ENCODE results near the gene GOLGA8B. TPM values are rescaled to one million over a fixed set of nuclear protein-coding genes. Genes with fewer than 3 reads are reported as not detected.
"Not testable (repeated sequence)": the region's sequence is repeated elsewhere in the genome, so short reads cannot be mapped to it uniquely, and the experiment has no call there.

The GOLGA8B gene
- total RNA-seq, 6 donors from 2014 or later: 29.8 to 788 (median 115) TPM

DNA sequence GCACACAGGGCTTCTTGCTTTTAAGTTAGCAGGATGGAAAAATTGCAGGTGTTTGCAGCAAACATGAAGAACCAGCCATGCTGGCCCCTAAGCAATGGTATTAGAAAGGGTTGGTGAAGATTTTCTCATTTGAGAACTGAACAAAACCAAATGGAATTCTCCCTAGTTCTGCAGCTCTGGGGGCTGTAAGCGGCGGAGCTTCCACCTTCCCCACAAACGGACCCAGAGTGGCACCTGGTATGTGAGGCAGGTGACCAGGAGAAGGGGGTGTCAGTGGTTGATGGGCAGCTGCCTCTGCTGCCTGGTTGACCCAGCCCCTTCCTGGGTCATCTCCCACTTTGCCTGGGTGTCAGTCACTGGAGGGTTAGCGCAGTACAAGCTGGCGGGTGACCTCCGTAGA lies 22.6 kb downstream of the GOLGA8B start:
- not testable (repeated sequence) for H3K27ac ChIP-seq; DNase-seq; H3K4me3 ChIP-seq; H3K9me3 ChIP-seq; H3K36me3 ChIP-seq; H3K27me3 ChIP-seq; ATAC-seq (ENCODE audit: low FRiP score in 2 of 2); H3K4me1 ChIP-seq
- WGBS, 2 donors: no CpG with 5 or more reads among the region's 6 CpGs

DNA sequence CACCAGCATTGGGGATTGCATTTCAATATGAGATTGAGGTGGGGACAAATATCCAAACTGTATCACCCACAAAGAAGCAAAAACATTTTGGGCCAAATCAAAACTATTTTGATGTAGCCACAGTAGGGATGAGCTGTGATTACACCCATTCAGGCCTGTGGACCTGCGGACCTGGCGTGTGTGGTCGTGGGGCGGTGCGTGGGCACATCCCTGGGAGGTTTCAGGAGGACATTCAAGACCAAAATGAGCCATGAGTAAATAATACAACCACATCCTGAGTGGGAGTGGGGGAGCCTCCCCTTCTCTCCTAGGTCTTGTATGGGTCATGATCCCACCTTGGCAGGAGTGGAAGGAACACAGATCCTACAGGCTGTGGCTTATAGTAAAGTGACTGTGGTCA lies 23.7 kb downstream of the GOLGA8B start:
- H3K4me1 ChIP-seq; H3K4me3 ChIP-seq; H3K27ac ChIP-seq; H3K9me3 ChIP-seq; H3K36me3 ChIP-seq; ATAC-seq (ENCODE audit: low FRiP score in 2 of 2); H3K27me3 ChIP-seq: not testable (repeated sequence)
- peak in 1 of 2 donors; percentile 42 for DNase-seq
- WGBS, 2 donors: 91 to 100% methylated on average over 5 of the region's 5 CpGs

DNA sequence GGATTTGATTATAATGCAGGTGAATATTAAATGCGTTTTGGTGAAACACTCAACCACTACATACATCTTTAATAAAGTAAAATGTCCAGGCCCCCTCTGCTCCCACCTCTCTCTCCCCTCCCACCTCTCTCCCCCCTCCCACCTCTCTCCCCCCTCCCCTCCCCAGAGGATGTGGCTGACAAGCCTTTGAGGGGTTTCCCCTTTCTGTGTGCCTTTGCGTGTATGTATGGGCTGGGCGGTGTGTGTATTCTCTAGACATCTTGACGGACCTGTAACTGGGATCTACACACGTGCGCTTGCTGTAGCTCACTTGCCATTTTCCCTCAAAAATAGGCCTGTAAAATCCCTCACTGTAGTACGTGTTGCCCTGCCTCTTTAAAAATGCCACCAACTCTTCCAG lies 28.3 kb downstream of the GOLGA8B start:
- ATAC-seq (ENCODE audit: low FRiP score in 2 of 2); DNase-seq; H3K9me3 ChIP-seq; H3K36me3 ChIP-seq; H3K27me3 ChIP-seq; H3K4me3 ChIP-seq; H3K27ac ChIP-seq; H3K4me1 ChIP-seq: not testable (repeated sequence)
- WGBS, 2 donors: no CpG with 5 or more reads among the region's 7 CpGs

DNA sequence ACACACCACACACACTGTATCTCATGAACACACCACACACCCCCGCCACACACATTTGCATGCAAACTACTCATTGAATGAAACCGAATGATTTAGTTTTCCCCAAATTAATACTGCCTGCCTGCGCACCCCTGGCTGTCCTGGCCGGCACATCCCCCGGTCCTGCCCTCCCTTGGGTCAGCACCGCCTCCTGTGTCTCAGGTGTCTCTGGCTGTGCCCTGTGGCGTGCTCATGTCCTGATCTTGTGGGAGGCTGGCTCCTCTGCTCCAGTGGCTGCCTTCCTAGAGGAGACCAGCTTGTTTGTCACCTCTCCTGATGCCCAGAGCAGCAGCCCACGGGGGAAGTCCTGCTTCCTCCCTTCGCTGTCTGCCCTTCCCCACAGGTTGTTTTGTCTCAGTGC lies 28.7 kb downstream of the GOLGA8B start:
- H3K27me3 ChIP-seq; H3K36me3 ChIP-seq; H3K27ac ChIP-seq; H3K4me3 ChIP-seq; DNase-seq; ATAC-seq (ENCODE audit: low FRiP score in 2 of 2); H3K9me3 ChIP-seq; H3K4me1 ChIP-seq: not testable (repeated sequence)
- no CpG with 5 or more reads among the region's 9 CpGs for WGBS, 2 donors

DNA sequence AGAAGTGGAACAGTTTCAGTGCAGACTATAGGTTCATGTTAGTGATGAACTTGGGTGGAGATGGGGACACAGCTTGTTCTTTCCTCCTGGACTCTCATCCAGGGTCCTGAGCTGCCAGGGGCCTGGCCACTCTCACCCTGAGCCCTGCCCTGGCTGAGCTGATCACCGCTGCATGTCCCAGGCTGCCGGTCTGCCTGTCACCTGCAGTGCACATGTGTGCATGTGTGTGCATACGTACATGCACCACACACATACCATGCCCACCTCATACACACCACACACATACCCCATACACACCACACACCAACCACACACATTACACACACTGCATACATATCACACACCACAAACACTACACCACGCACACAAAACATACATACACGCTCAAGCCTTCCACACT lies 29.3 kb downstream of the GOLGA8B start:
- H3K4me3 ChIP-seq, H3K27ac ChIP-seq, H3K4me1 ChIP-seq, H3K9me3 ChIP-seq, H3K27me3 ChIP-seq, H3K36me3 ChIP-seq: not testable (repeated sequence)
- 100% methylated on average over 3 of the region's 5 CpGs; no CpG with 5 or more reads in 1 of the 2 donors for WGBS, 2 donors
- ATAC-seq (ENCODE audit: low FRiP score in 2 of 2) (peak; percentile 48 to 80), DNase-seq (peak in 1 of 2 donors; percentile 54)

DNA sequence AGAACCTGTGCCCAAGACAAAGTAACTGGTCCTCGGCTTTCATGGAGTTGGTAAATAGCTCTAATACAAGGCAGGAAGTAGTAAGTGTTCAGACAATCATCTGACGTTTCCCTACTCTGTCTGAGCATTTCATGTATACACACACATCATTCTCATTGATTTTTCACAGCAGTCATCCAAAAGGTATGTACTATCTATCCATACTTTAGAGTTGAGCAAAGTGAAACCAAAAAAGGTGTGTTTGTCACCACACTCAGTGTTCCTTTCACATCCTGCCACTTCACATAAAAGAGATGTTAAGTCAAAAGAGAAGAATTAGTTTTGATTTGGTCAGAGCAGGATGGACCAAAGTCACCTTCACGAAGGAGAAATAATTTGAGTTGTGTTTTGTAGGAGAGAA lies 33.3 kb downstream of the GOLGA8B start:
- not testable (repeated sequence) for H3K4me3 ChIP-seq; ATAC-seq (ENCODE audit: low FRiP score in 2 of 2)
- no CpG with 5 or more reads among the region's 3 CpGs for WGBS, 2 donors

DNA sequence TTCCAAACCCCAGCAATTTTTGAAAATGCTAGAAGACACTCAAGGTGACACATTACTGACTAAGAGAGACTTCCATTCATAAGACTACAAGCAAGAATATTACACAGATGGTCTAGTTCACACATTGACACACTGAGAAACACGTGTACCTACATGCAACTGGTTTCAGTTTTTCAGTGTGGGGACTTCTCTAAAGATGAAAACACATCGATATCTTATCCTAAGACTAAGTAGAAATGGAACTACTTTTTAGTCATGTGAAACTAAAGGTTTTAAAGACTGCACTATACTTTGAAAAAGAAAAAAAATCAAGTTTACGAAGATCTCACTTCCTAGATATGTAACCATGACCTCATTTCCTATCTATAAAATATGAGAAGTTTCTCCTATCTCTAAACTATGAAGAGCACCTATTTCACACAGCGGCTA lies 34.1 kb downstream of the GOLGA8B start:
- not testable (repeated sequence) for H3K4me3 ChIP-seq; DNase-seq; ATAC-seq (ENCODE audit: low FRiP score in 2 of 2); H3K27ac ChIP-seq; H3K27me3 ChIP-seq; H3K9me3 ChIP-seq; H3K36me3 ChIP-seq; H3K4me1 ChIP-seq
- 83 to 92% methylated on average over 1 of the region's 4 CpGs for WGBS, 2 donors

More for the DNA sequence above, 33.3 kb downstream of the GOLGA8B start:
- not testable (repeated sequence) for H3K4me1 ChIP-seq, H3K27me3 ChIP-seq, H3K9me3 ChIP-seq, H3K27ac ChIP-seq, DNase-seq, H3K36me3 ChIP-seq

DNA sequence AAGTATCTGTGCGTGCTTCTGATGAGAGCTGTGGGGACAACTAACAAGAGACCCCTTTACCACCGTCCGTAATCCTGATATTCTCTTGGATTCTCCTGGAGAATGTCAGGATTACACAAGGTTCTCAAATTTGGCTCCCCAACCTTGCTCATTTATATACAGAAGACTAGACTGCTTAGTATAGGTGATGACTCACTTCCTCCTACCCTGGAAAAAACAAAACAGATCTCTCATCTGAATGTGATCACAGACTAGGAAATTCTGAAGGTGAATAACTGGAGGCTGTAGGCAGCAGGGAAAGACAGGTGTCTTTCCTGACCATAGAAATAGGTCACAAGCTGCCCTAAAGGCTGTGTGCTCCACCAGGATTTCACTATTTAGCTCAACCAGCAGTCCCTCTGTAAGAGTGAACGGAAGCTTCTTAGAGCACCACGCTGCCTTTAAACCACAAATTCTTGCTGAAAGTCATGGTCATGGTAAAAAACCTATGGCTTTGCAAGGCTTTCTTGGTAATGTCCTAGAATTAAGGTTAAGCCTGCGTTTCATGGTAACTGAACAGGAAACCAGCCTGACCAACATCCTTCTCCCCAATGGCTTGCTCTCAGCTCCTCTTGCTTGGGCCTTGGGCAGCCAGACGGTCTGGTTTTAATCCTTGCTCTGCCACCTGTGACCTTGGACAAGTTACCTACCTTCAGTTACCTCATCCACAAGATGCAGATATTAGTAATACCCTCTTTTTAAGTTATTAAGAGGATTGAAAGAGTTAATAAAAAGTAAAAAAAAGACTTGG lies 39.4 kb downstream of the GOLGA8B start:
- not testable (repeated sequence) for H3K4me3 ChIP-seq; DNase-seq; H3K4me1 ChIP-seq; ATAC-seq (ENCODE audit: low FRiP score in 2 of 2); H3K27ac ChIP-seq; H3K27me3 ChIP-seq; H3K9me3 ChIP-seq; H3K36me3 ChIP-seq
- WGBS, 2 donors: no CpG with 5 or more reads among the region's 7 CpGs

DNA sequence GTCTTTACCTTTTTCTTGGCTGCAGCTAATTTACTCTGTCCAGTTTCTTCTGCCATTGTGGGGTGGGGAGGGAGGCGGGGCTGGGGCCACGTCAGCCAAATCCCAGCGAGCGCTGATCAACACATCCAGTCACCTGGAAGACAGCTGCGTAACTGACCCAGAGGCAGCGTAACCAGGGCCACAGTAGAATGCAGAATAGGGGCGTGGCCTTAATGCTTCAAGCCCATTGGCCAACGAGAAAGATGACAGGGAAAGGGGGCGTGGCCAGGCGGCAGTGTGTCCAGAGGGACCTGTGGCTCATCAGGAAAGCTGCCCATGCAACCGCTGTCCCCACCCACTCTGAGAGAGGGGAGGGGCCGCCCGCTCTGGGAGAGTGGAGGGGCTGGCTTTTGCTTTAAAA lies 47.6 kb downstream of the GOLGA8B start:
- not testable (repeated sequence) for ATAC-seq (ENCODE audit: low FRiP score in 2 of 2); H3K4me1 ChIP-seq; H3K9me3 ChIP-seq; H3K36me3 ChIP-seq; H3K27me3 ChIP-seq; H3K27ac ChIP-seq; H3K4me3 ChIP-seq; DNase-seq
- WGBS, 2 donors: no CpG with 5 or more reads among the region's 13 CpGs

Small RNA genes within 50 kb of the gene (small RNA-seq; reads per million reads assigned to genes)
- gene RF00425: 0 reads per million in 4 donors

Other genes starting within 250 kb of the GOLGA8B start
- 10 to 100 TPM; 35.3 to 68.1 (median 50.4) TPM for gene SLC12A6, start 245.9 kb downstream of the GOLGA8B start, total RNA-seq
- 100 to 1,000 TPM in 3 of 6 donors, 10 to 100 TPM in 3; 75.4 to 177 (median 104) TPM for gene NOP10, start 240.5 kb downstream of the GOLGA8B start, total RNA-seq
- not detected for gene NUTM1, start 240.3 kb downstream of the GOLGA8B start, total RNA-seq
- gene LPCAT4, start 216.5 kb downstream of the GOLGA8B start, total RNA-seq: 10 to 100 TPM; 16.3 to 39.0 (median 23.9) TPM
- gene GOLGA8A, start 145.8 kb downstream of the GOLGA8B start, total RNA-seq: 100 to 1,000 TPM in 1 of 6 donors, 10 to 100 TPM in 5; 28.1 to 172 (median 70.4) TPM
- not detected for gene GJD2, start 171.3 kb upstream of the GOLGA8B start, total RNA-seq
- gene ACTC1, start 211.9 kb upstream of the GOLGA8B start, total RNA-seq: not detected